ENCODE results near the gene KRTAP20-3. TPM values are rescaled to one million over a fixed set of nuclear protein-coding genes. Genes with fewer than 3 reads are reported as not detected.

KRTAP20-3 gene

GRCh38 chr21:30689822-30690221 is 47.2 kb downstream of the KRTAP20-3 start:
- no peak overlapping the region for H3K4ac ChIP-seq (ENCODE audit: low read depth, low read length)
- H4K5ac ChIP-seq (ENCODE audit: low read length): no peak overlapping the region
- no peak overlapping the region for H3K27ac ChIP-seq (ENCODE audit: low read depth, low read length)
- H3K9ac ChIP-seq (ENCODE audit: low read length): no peak overlapping the region
- no peaks in the 10 kb centered on the region for H3K36me3 ChIP-seq (ENCODE audit: control insufficient read depth, insufficient read depth, low read length)
- no peak overlapping the region for H3K4me3 ChIP-seq (ENCODE audit: low read length)
- H2BK5ac ChIP-seq (ENCODE audit: low read length): no peak overlapping the region
- no peaks in the 10 kb centered on the region for H3K79me2 ChIP-seq (ENCODE audit: control insufficient read depth, insufficient read depth, low read length)
- no peak overlapping the region for H2BK15ac ChIP-seq (replicated peaks; ENCODE audit: low read depth)
- no peaks in the 10 kb centered on the region for H3K79me1 ChIP-seq (ENCODE audit: low read length)
- no peak overlapping the region for H3K23ac ChIP-seq (ENCODE audit: low read length)
- WGBS (ENCODE audit: extremely low coverage, insufficient coverage, low lambda C conversion rate): no CpG with 5 or more reads among the region's 7 CpGs
- no peaks in the 10 kb centered on the region for H3K27me3 ChIP-seq (ENCODE audit: insufficient read depth, low read length, poor library complexity)
- H4K8ac ChIP-seq (ENCODE audit: low read depth, low read length): no peak overlapping the region
- no peak overlapping the region for H3K18ac ChIP-seq (ENCODE audit: low read length)
- no peak overlapping the region for H2BK120ac ChIP-seq (ENCODE audit: low read depth, low read length)
- DNase-seq: peak; percentile 2
- H3K4me2 ChIP-seq (ENCODE audit: low read length): no peak overlapping the region
- no peak overlapping the region for H3K56ac ChIP-seq (ENCODE audit: low read length)
- H3K4me1 ChIP-seq (ENCODE audit: control insufficient read depth, low read depth, low read length): no peaks in the 10 kb centered on the region
- H2AK5ac ChIP-seq (ENCODE audit: low read length): no peak overlapping the region

Small RNA genes within 50 kb of the gene (small RNA-seq; reads per million reads assigned to genes)
- gene KRTAP20-1 (ENCODE audit: insufficient read depth): not detected
- not detected for gene KRTAP20-3 (ENCODE audit: insufficient read depth)
- gene KRTAP20-4 (ENCODE audit: insufficient read depth): not detected
- not detected for gene KRTAP22-1 (ENCODE audit: insufficient read depth)
